Astrocyte (in vitro differentiated cells and primary cell): ENCODE data around the gene ARID3B. TPM values are rescaled to one million over a fixed set of nuclear protein-coding genes. Genes with fewer than 3 reads are reported as not detected.

Experiments used
- DNase-seq: peaks from one replicate; pipeline ENCODE4 v3.0.0-alpha.2; 2010; ENCODE audit warnings: low read depth
- FAIRE-seq: peaks from 2 replicates; lab custom pipeline; 2011; peaks lifted over from hg19 to GRCh38; lab: Jason Lieb, UNC
- H2AFZ ChIP-seq: 2 replicates; pipeline ENCODE4 v1.6.0; 2012; ENCODE audit warnings: low read depth, low read length, inconsistent platforms
- H3K27ac ChIP-seq: 2 replicates; pipeline ENCODE4 v1.5.1; 2011; ENCODE audit warnings: low read depth, low read length, inconsistent platforms
- H3K27me3 ChIP-seq: 2 replicates; pipeline ENCODE4 v1.6.0; 2011; ENCODE audit warnings: low read length, inconsistent platforms; ENCODE audit not compliant: insufficient read depth
- H3K36me3 ChIP-seq: 2 replicates; pipeline ENCODE4 v1.5.1; 2011; ENCODE audit warnings: low read length, inconsistent platforms; ENCODE audit not compliant: insufficient read depth
- H3K4me1 ChIP-seq: 2 replicates; pipeline ENCODE4 v1.5.1; 2011; ENCODE audit warnings: low read length, inconsistent platforms; ENCODE audit not compliant: insufficient read depth
- H3K4me2 ChIP-seq: 2 replicates; pipeline ENCODE4 v1.6.0; 2012; ENCODE audit warnings: low read length, inconsistent platforms
- H3K4me3 ChIP-seq: 2 replicates; pipeline ENCODE4 v1.5.1; 2011; ENCODE audit warnings: low read depth, mild to moderate bottlenecking, low read length, inconsistent platforms; ENCODE audit not compliant: insufficient read depth
- H3K79me2 ChIP-seq: 2 replicates; pipeline ENCODE4 v1.6.0; 2012; ENCODE audit warnings: mild to moderate bottlenecking, low read length, inconsistent platforms; ENCODE audit not compliant: insufficient read depth
- H3K9ac ChIP-seq: 2 replicates; pipeline ENCODE4 v1.6.0; 2012; ENCODE audit warnings: mild to moderate bottlenecking, low read length, inconsistent platforms
- H3K9me3 ChIP-seq: 2 replicates; pipeline ENCODE4 v1.5.1; 2012; ENCODE audit warnings: low read depth, mild to moderate bottlenecking, low read length, inconsistent platforms; ENCODE audit not compliant: insufficient read depth
- H4K20me1 ChIP-seq: 2 replicates; pipeline ENCODE4 v1.6.0; 2012; ENCODE audit warnings: low read length, inconsistent platforms; ENCODE audit not compliant: insufficient read depth
- H3K27ac Mint-ChIP-seq: one replicate; pipeline ENCODE4 v1.8.0; 2021; ENCODE audit warnings: mild to moderate bottlenecking, mixed read lengths; ENCODE audit not compliant: unreplicated experiment
- H3K27me3 Mint-ChIP-seq: one replicate; pipeline ENCODE4 v1.8.0; 2021; ENCODE audit warnings: low read depth, mixed read lengths; ENCODE audit not compliant: unreplicated experiment
- H3K36me3 Mint-ChIP-seq: one replicate; pipeline ENCODE4 v1.8.0; 2021; ENCODE audit warnings: low read depth, mixed read lengths; ENCODE audit not compliant: unreplicated experiment
- H3K4me1 Mint-ChIP-seq: one replicate; pipeline ENCODE4 v1.8.0; 2021; ENCODE audit warnings: low read depth, mixed read lengths; ENCODE audit not compliant: unreplicated experiment
- H3K4me3 Mint-ChIP-seq: one replicate; pipeline ENCODE4 v1.8.0; 2021; ENCODE audit warnings: mild to moderate bottlenecking, moderate library complexity, mixed read lengths; ENCODE audit not compliant: unreplicated experiment
- H3K9me3 Mint-ChIP-seq: one replicate; pipeline ENCODE4 v1.8.0; 2021; ENCODE audit warnings: mild to moderate bottlenecking, mixed read lengths; ENCODE audit not compliant: unreplicated experiment
- CTCF ChIP-seq: IDR thresholded peaks from 2 replicates; pipeline ENCODE4 v1.5.1; 2011; ENCODE audit warnings: low read depth, mild to moderate bottlenecking, inconsistent platforms, low read length, moderate library complexity; ENCODE audit not compliant: insufficient read depth
- EZH2 ChIP-seq: IDR thresholded peaks from 2 replicates; pipeline ENCODE4 v1.6.1; 2012; ENCODE audit warnings: mild to moderate bottlenecking, low read length, inconsistent platforms; ENCODE audit not compliant: insufficient read depth
- total RNA-seq: library from RNA; stranded (reverse); gene quantifications from 2 replicates; pipeline ENCODE4 v1.2.1, GENCODE V29; 2021

ARID3B gene
- total RNA-seq, 1 donor from 2014 or later: 18.5 TPM

GRCh38 chr15:74603026-74603788, 62.2 kb downstream of the ARID3B start:
- FAIRE-seq (no peak), DNase-seq (no peak)
- Histone ChIP-seq H3K27me3 (no peaks in the 10 kb centered on the region), H3K4me1 (peaks cover 9% of the 10 kb centered on the region), H3K4me2 (no peak overlapping the region), H3K4me3 (no peak overlapping the region), H3K36me3 (no peaks in the 10 kb centered on the region), H3K9ac (no peak overlapping the region), H3K9me3 (no peaks in the 10 kb centered on the region), H3K79me2 (peaks cover 8% of the 10 kb centered on the region), H3K27ac (no peak overlapping the region), H2AFZ (no peak overlapping the region), H4K20me1 (peaks cover 10% of the 10 kb centered on the region)
- Mint-ChIP-seq H3K27me3 (peaks cover 21% of the 10 kb centered on the region), H3K27ac (no peak overlapping the region), H3K4me1 (no peaks in the 10 kb centered on the region), H3K9me3 (no peaks in the 10 kb centered on the region), H3K36me3 (peaks cover 4% of the 10 kb centered on the region), H3K4me3 (no peak overlapping the region)
- TF ChIP-seq CTCF: no peak
- TF ChIP-seq EZH2: no peak

GRCh38 chr15:74603789-74604705, 63.0 kb downstream of the ARID3B start:
- no peak overlapping the region for H3K4me3 Mint-ChIP-seq
- Histone ChIP-seq H2AFZ (no peak overlapping the region), H3K4me3 (no peak overlapping the region), H3K4me2 (no peak overlapping the region), H3K79me2 (peaks cover 5% of the 10 kb centered on the region), H3K36me3 (no peaks in the 10 kb centered on the region), H3K9me3 (no peaks in the 10 kb centered on the region), H4K20me1 (peaks cover 10% of the 10 kb centered on the region), H3K4me1 (peaks cover under 1% of the 10 kb centered on the region), H3K27me3 (no peaks in the 10 kb centered on the region), H3K27ac (no peak overlapping the region), H3K9ac (no peak overlapping the region)
- no peak for FAIRE-seq
- H3K36me3 Mint-ChIP-seq: no peaks in the 10 kb centered on the region
- no peak for DNase-seq
- TF ChIP-seq CTCF: no peak
- TF ChIP-seq EZH2: no peak
- peaks cover 26% of the 10 kb centered on the region for H3K27me3 Mint-ChIP-seq
- no peaks in the 10 kb centered on the region for H3K4me1 Mint-ChIP-seq
- H3K9me3 Mint-ChIP-seq: no peaks in the 10 kb centered on the region
- H3K27ac Mint-ChIP-seq: no peak overlapping the region
